Neural progenitor cell (in vitro differentiated cells): ENCODE data around the gene ANXA1.

Source experiments
- CTCF ChIP-seq: fragments of 200-600 bp; sonication (generic); IDR thresholded peaks from 2 replicates; pipeline ENCODE4 v1.5.1; 2017; ENCODE audit warnings: antibody characterized with exemption, mild to moderate bottlenecking
- EZH2 ChIP-seq: fragments of 200-600 bp; sonication (generic); IDR thresholded peaks from 2 replicates; pipeline ENCODE4 v1.6.1; 2017; ENCODE audit warnings: antibody characterized with exemption, mild to moderate bottlenecking, moderate library complexity

GRCh38 chr9:73194284-73194683, 42.6 kb downstream of the ANXA1 start:
- TF ChIP-seq EZH2, result no peak
- TF ChIP-seq CTCF, result no peak
